Peyer's patch (tissue), 4 donors: ENCODE results near the gene TTLL8. TPM values are rescaled to one million over a fixed set of nuclear protein-coding genes. Genes with fewer than 3 reads are reported as not detected.

Source experiments
- DNase-seq, 3 donors: peaks; one replicate each; pipeline ENCODE4 v3.0.0-alpha.2; 2017 to 2019
- H3K27ac ChIP-seq, 4 donors: fragments of 200-600 bp; sonication (generic); one replicate each; pipeline ENCODE4 v1.5.1; 2016 to 2019
- H3K27me3 ChIP-seq, 2 donors: fragments of 200-600 bp; sonication (generic); one replicate each; pipeline ENCODE4 v1.5.1; 2019
- H3K36me3 ChIP-seq, 3 donors: fragments of 200-600 bp; sonication (generic); one replicate each; pipeline ENCODE4 v1.5.1; 2016 to 2019
- H3K4me1 ChIP-seq, 4 donors: fragments of 200-600 bp; sonication (generic); one replicate each; pipeline ENCODE4 v1.5.1; 2016 to 2019
- H3K4me3 ChIP-seq, 4 donors: fragments of 200-600 bp; sonication (generic); 1 replicate in 3 of 4; 2 replicates in 1 of 4; pipeline ENCODE4 v1.5.1; 2016 to 2019; ENCODE audit warnings: mild to moderate bottlenecking in 1 of 4
- H3K9me3 ChIP-seq, 4 donors: fragments of 200-600 bp; sonication (generic); one replicate each; pipeline ENCODE4 v1.5.1; 2016 to 2019; ENCODE audit warnings: mild to moderate bottlenecking in 1 of 4
- CTCF ChIP-seq, 6 experiments: fragments of 450-650 bp in 4 of 6; fragments of 200-600 bp in 2 of 6; sonication (generic) in 1 of 6; IDR thresholded peaks; one replicate each; pipeline ENCODE4 v1.5.1; 2017 to 2019; ENCODE audit warnings: antibody characterized with exemption in 6 of 6, mild to moderate bottlenecking in 3 of 6, moderate library complexity in 1 of 6
- POLR2A ChIP-seq, 2 donors: fragments of 450-650 bp; IDR thresholded peaks; one replicate each; pipeline ENCODE4 v1.5.1; 2017; ENCODE audit warnings: antibody characterized with exemption in 2 of 2, mild to moderate bottlenecking in 2 of 2, moderate library complexity in 2 of 2
- total RNA-seq, 4 donors: library from RNA; depleted of rRNA; stranded (reverse); fragments of >200 nt; gene quantifications; one replicate each; pipeline ENCODE4 v1.1.0, GENCODE V29; 2016

Gene TTLL8
- total RNA-seq, 4 donors from 2014 or later = not detected

DNA sequence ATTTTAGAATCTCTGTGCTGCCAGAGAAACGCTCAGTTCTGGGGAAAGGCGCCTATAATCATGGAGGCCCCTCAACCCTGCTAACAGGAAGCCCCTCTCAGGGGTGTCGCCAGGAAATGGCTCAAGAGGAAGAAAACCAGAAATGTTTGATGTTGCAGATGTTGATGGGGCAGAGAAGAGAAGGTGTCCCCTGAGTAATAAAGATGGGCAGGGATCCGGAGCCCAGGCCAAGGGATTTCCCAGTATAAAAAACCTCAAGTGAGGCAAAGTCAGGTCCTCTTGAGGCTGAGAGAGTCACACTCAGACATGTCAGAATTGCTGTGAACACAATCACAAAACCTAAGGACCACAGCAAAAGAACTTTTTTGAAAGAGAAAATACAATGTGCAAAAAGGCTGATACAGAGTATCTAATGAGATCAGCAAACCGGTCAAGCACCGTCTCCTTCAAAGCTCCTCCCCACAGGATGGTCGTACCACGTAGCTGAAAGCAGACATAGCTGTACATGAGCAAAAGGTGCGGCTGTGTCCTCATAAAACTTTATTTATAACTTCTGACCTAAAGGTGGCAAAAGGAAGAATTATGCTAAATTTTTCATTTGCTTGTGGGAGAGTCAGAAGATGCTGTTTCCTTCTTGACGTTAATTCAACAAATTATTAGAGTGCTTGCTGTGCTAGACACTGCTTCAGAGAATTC lies 43.9 kb upstream of the TTLL8 start:
- H3K9me3 ChIP-seq = no peaks in the 10 kb centered on the region
- H3K27ac ChIP-seq = no peak overlapping the region
- H3K27me3 ChIP-seq = no peaks in the 10 kb centered on the region
- no peaks in the 10 kb centered on the region for H3K36me3 ChIP-seq
- DNase-seq = no peak
- H3K4me1 ChIP-seq = no peaks in the 10 kb centered on the region
- TF ChIP-seq POLR2A (IDR thresholded peaks at IDR 0.05) (no peak), CTCF (IDR thresholded peaks at IDR 0.05) (no peak)
- no peak overlapping the region for H3K4me3 ChIP-seq

DNA sequence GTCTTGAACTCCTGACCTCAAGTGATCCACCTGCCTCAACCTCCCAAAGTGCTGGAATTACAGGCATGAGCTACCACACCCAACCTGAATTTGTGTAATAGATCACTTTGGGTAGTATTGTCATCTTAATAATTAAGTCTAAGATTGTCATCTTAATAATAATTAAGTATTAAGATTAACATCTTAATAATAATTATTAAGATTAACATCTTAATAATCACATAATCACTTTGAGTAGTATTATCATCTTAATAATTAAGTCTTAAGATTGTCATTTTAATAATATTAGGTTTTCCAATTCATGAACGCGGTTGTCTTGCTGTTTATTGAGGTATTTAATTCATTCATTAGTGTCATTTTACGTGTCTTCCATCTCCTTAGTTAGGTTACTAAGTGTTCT lies 40.0 kb upstream of the TTLL8 start:
- Histone ChIP-seq H3K36me3 (no peaks in the 10 kb centered on the region), H3K4me1 (no peaks in the 10 kb centered on the region), H3K27ac (no peak overlapping the region), H3K27me3 (no peaks in the 10 kb centered on the region), H3K9me3 (no peaks in the 10 kb centered on the region), H3K4me3 (no peak overlapping the region)
- TF ChIP-seq POLR2A (IDR thresholded peaks at IDR 0.05) (no peak), CTCF (IDR thresholded peaks at IDR 0.05) (no peak)
- no peak for DNase-seq

GRCh38 chr22:50092342-50092741 lies 34.2 kb upstream of the TTLL8 start:
- DNase-seq = no peak
- no peaks in the 10 kb centered on the region for H3K9me3 ChIP-seq
- H3K27me3 ChIP-seq = no peaks in the 10 kb centered on the region
- no peaks in the 10 kb centered on the region for H3K36me3 ChIP-seq
- H3K4me1 ChIP-seq = no peaks in the 10 kb centered on the region
- H3K27ac ChIP-seq = no peak overlapping the region
- no peak overlapping the region for H3K4me3 ChIP-seq
- TF ChIP-seq POLR2A (IDR thresholded peaks at IDR 0.05) (no peak), CTCF (IDR thresholded peaks at IDR 0.05) (no peak)

DNA sequence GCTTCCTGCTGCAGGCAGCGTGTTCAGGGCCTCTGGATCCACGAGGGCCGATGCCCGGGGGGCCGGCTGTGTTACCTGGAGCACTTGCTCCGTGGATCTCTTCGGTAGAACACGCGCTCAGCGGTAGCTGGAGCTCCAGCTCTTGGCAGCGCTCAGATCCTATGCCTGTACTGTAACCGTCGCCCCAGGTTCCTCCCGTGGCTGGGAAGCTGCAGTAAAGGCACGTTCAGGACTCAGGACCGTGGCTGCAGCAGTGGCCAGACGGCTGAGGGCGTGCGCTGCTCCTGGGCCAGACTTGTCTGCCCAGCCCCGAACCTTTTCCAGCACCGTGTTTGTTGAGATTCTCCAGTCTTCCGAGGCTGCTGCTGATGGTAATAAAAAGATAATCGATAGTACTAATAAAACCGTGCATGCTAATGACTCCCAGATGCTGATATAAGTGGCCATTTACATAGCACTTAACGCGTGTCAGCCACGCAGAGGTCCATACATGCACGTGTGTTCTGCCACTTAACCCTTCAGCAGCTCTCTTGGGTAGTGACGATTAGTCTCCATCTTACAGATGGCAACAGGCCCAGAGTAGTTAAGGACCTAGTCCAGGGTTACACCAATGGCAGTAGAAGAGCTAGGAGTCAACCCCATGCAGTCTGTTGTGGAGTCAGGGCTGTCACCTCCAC lies 33.1 kb upstream of the TTLL8 start:
- no peak for TF ChIP-seq CTCF (IDR thresholded peaks at IDR 0.05)
- TF ChIP-seq POLR2A (IDR thresholded peaks at IDR 0.05) = no peak
- Histone ChIP-seq H3K27ac (no peak overlapping the region), H3K4me3 (no peak overlapping the region), H3K27me3 (no peaks in the 10 kb centered on the region), H3K9me3 (no peaks in the 10 kb centered on the region), H3K36me3 (no peaks in the 10 kb centered on the region), H3K4me1 (no peaks in the 10 kb centered on the region)
- no peak for DNase-seq

GRCh38 chr22:50090412-50090714 lies 32.3 kb upstream of the TTLL8 start:
- no peak for TF ChIP-seq POLR2A (IDR thresholded peaks at IDR 0.05)
- no peak for TF ChIP-seq CTCF (IDR thresholded peaks at IDR 0.05)
- Histone ChIP-seq H3K4me3 (no peak overlapping the region), H3K9me3 (no peaks in the 10 kb centered on the region), H3K4me1 (no peaks in the 10 kb centered on the region), H3K36me3 (no peaks in the 10 kb centered on the region), H3K27ac (no peak overlapping the region), H3K27me3 (no peaks in the 10 kb centered on the region)
- DNase-seq = no peak
